ENCODE data around the gene ZNF585A.
A peak's percentile ranks its signal among the peaks of the same experiment; 100 is the strongest.
"Not testable (repeated sequence)": the region's sequence is repeated elsewhere in the genome, so short reads cannot be mapped to it uniquely, and the experiment has no call there.

Gene ZNF585A

GRCh38 chr19:37172368-37173366, at the start of gene ZNF585A:
Gene ZNF585A (minus strand): TSS chr19:37172695. CDS start chr19:37169910, 2,785 bp downstream.
- DNase-seq, result peak; percentile 93

- no peak for DNase-seq
These were observed 48.6 kb upstream of the ZNF585A start for GRCh38 chr19:37221136-37221535.

GRCh38 chr19:37220383-37220782, 47.9 kb upstream of the ZNF585A start:
- DNase-seq, result no peak

GRCh38 chr19:37218592-37218935, 46.1 kb upstream of the ZNF585A start:
- DNase-seq, result peak; percentile 11

GRCh38 chr19:37217775-37218591, 45.5 kb upstream of the ZNF585A start, which contains the start of gene ZNF383:
Gene ZNF383 (plus strand): TSS chr19:37218214. CDS start chr19:37230454, 12,240 bp downstream.
- peak; percentile 92 for DNase-seq

- DNase-seq, result no peak
These were observed 44.9 kb upstream of the ZNF585A start for GRCh38 chr19:37217480-37217774.

GRCh38 chr19:37197768-37198167, 25.3 kb upstream of the ZNF585A start:
- no peak for DNase-seq

- not testable (repeated sequence) for DNase-seq
These were observed 24.6 kb upstream of the ZNF585A start for GRCh38 chr19:37197115-37197514.

GRCh38 chr19:37195248-37195647, 22.8 kb upstream of the ZNF585A start:
- not testable (repeated sequence) for DNase-seq

- not testable (repeated sequence) for DNase-seq
These were observed 13.6 kb upstream of the ZNF585A start for GRCh38 chr19:37186071-37186470.

GRCh38 chr19:37165635-37166034, 6.9 kb downstream of the ZNF585A start:
- DNase-seq, result no peak

- DNase-seq, result no peak
These were observed 12.3 kb downstream of the ZNF585A start for GRCh38 chr19:37160153-37160552.

GRCh38 chr19:37148214-37148613, 24.3 kb downstream of the ZNF585A start:
- DNase-seq, result no peak

- no peak for DNase-seq
These were observed 36.4 kb downstream of the ZNF585A start for GRCh38 chr19:37136111-37136510.

GRCh38 chr19:37128821-37129177, 43.7 kb downstream of the ZNF585A start:
- no peak for DNase-seq

- DNase-seq, result no peak
These were observed 44.3 kb downstream of the ZNF585A start for GRCh38 chr19:37127999-37128820.

- DNase-seq, result not testable (repeated sequence)
These were observed 50.4 kb downstream of the ZNF585A start for GRCh38 chr19:37122093-37122492.

GRCh38 chr19:37114001-37114400, 58.5 kb downstream of the ZNF585A start:
- no peak for DNase-seq

GRCh38 chr19:37111753-37112152, 60.7 kb downstream of the ZNF585A start:
- not testable (repeated sequence) for DNase-seq

GRCh38 chr19:37104135-37104534, 68.4 kb downstream of the ZNF585A start:
- not testable (repeated sequence) for DNase-seq

- DNase-seq, result no peak
These were observed 73.9 kb downstream of the ZNF585A start for GRCh38 chr19:37098570-37098969.

GRCh38 chr19:37095859-37096258, 76.6 kb downstream of the ZNF585A start:
- no peak for DNase-seq
